Transverse colon (tissue), 4 donors: ENCODE measurements around the gene ZFHX3. TPM values are rescaled to one million over a fixed set of nuclear protein-coding genes. Genes with fewer than 3 reads are reported as not detected.
A peak's percentile ranks its signal among the peaks of the same experiment; 100 is the strongest.

Experiments
- DNase-seq: peaks from one replicate; pipeline ENCODE4 v3.0.0-alpha.2; 2019
- H3K27ac ChIP-seq, 4 donors: fragments of 200-600 bp; sonication (generic); 2 replicates each; pipeline ENCODE4 v1.5.1; 2016 to 2018; ENCODE audit warnings: inconsistent platforms in 4 of 4
- H3K27me3 ChIP-seq: fragments of 200-600 bp; sonication (generic); 2 replicates; pipeline ENCODE4 v1.5.1; 2017; ENCODE audit warnings: inconsistent platforms
- H3K36me3 ChIP-seq, 4 donors: fragments of 200-600 bp; sonication (generic); 2 replicates each; pipeline ENCODE4 v1.5.1; 2017 to 2019; ENCODE audit warnings: inconsistent platforms in 4 of 4
- H3K4me1 ChIP-seq, 4 donors: fragments of 200-600 bp; sonication (generic); 2 replicates each; pipeline ENCODE4 v1.5.1; 2017 to 2020; ENCODE audit warnings: inconsistent platforms in 4 of 4
- H3K4me3 ChIP-seq, 4 donors: fragments of 200-600 bp; sonication (generic); 1 replicate in 1 of 4; 2 replicates in 3 of 4; pipeline versions ENCODE4 v1.5.1 to v1.6.1; 2017 to 2019; ENCODE audit warnings: inconsistent platforms in 4 of 4
- H3K9me3 ChIP-seq, 2 donors: fragments of 200-600 bp; sonication (generic); 2 replicates each; pipeline ENCODE4 v1.5.1; 2017 to 2019; ENCODE audit warnings: inconsistent platforms in 2 of 2
- CTCF ChIP-seq, 5 experiments: fragments of 200-600 bp in 3 of 5; fragments of 450-650 bp in 2 of 5; sonication (generic) in 3 of 5; IDR thresholded peaks; 1 replicate in 2 of 5; 2 replicates in 3 of 5; pipeline ENCODE4 v1.5.1; 2016 to 2017; ENCODE audit warnings: antibody characterized with exemption in 5 of 5, inconsistent platforms in 3 of 5, mild to moderate bottlenecking in 2 of 5, moderate library complexity in 1 of 5
- EP300 ChIP-seq: sonication (generic); formaldehyde crosslinking; IDR thresholded peaks from one replicate; pipeline ENCODE4 v1.6.1; 2017; ENCODE audit warnings: antibody characterized with exemption, low read depth
- POLR2A ChIP-seq: fragments of 450-650 bp; IDR thresholded peaks from one replicate; pipeline ENCODE4 v1.6.1; 2016; ENCODE audit warnings: antibody characterized with exemption, mild to moderate bottlenecking, moderate library complexity
- POLR2AphosphoS5 ChIP-seq, 3 donors: sonication (generic); formaldehyde crosslinking; IDR thresholded peaks; one replicate each; pipeline ENCODE4 v1.6.1; 2016; ENCODE audit warnings: antibody characterized with exemption in 3 of 3
- WGBS, 2 donors: methylation state at CpG; one replicate each; pipeline ENCODE4 v1.1.5; 2018; ENCODE audit warnings: low coverage in 1 of 2; 5-methylcytosine and 5-hydroxymethylcytosine counted together
- in situ Hi-C, 4 donors: fragments of 200-750 bp; cut with MboI; loops; one replicate each; pipeline versions ENCODE4 v1.15.0 to v1.15.1; 2017; ENCODE audit warnings: low sequenced_read_pairs in 3 of 4, low pct_ligation_motif_present in 1 of 4, low pct_unique_long_range_greater_than_20kb in 1 of 4
- intact Hi-C: fragments of 100-400 bp; cut with DNase I; formaldehyde crosslinking; loops from one replicate; pipeline ENCODE4 v1.15.1; 2023; ENCODE audit warnings: low total_unique reads
- total RNA-seq, 4 donors: library from RNA; depleted of rRNA; stranded (reverse); fragments of >200 nt; gene quantifications; one replicate each; pipeline ENCODE4 v1.1.0, GENCODE V29; 2016

The ZFHX3 gene
- total RNA-seq, 4 donors from 2014 or later = 12.3 to 23.7 (median 15.3) TPM

GRCh38 chr16:72930396-72930795 is 117.5 kb downstream of the ZFHX3 start:
- TF ChIP-seq EP300 (no peak), POLR2A (no peak), CTCF (IDR thresholded peaks at IDR 0.05) (no peak), POLR2AphosphoS5 (IDR thresholded peaks at IDR 0.05) (no peak)
- intact Hi-C loops (loop anchor here (10.0 kb wide), 1 partner anchor 114 kb away; the partner anchor contains the start of gene ZFHX3), in situ Hi-C loops (no loop called here)
- H3K27ac ChIP-seq = peak overlapping the region; percentile 18 to 63 (median 34)
- no peaks in the 10 kb centered on the region for H3K36me3 ChIP-seq
- no peak for DNase-seq
- peaks cover 0 to 38% (median 11%) of the 10 kb centered on the region in 4 donors for H3K4me1 ChIP-seq
- H3K4me3 ChIP-seq = no peak overlapping the region
- H3K27me3 ChIP-seq = no peaks in the 10 kb centered on the region
- H3K9me3 ChIP-seq = no peaks in the 10 kb centered on the region
- WGBS, 2 donors = 76 to 82% methylated on average over 7 of the region's 7 CpGs

GRCh38 chr16:72928090-72928981 is 119.6 kb downstream of the ZFHX3 start:
- 85 to 100% methylated on average over 2 to 11 of the region's 11 CpGs for WGBS, 2 donors
- intact Hi-C loops (loop anchor here (1.0 to 5.0 kb wide), 2 partner anchors 20 to 91 kb away; no protein-coding TSS in a partner anchor), in situ Hi-C loops (no loop called here)

GRCh38 chr16:72927199-72928089 is 120.5 kb downstream of the ZFHX3 start:
- intact Hi-C loops = loop anchor here (1.0 to 5.0 kb wide), 2 partner anchors 21 to 90 kb away; no protein-coding TSS in a partner anchor
- peaks cover 0 to 16% (median 10%) of the 10 kb centered on the region in 4 donors for H3K4me1 ChIP-seq

More at GRCh38 chr16:72928090-72928981, 119.6 kb downstream of the ZFHX3 start:
- Histone ChIP-seq H3K36me3 (no peaks in the 10 kb centered on the region), H3K9me3 (no peaks in the 10 kb centered on the region), H3K27ac (no peak overlapping the region), H3K4me1 (peaks cover 0 to 19% (median 10%) of the 10 kb centered on the region in 4 donors), H3K4me3 (no peak overlapping the region), H3K27me3 (no peaks in the 10 kb centered on the region)
- no peak for DNase-seq
- TF ChIP-seq POLR2AphosphoS5 (IDR thresholded peaks at IDR 0.05) = no peak
- no peak for TF ChIP-seq POLR2A
- TF ChIP-seq EP300 = no peak
- no peak for TF ChIP-seq CTCF (IDR thresholded peaks at IDR 0.05)

More at GRCh38 chr16:72927199-72928089, 120.5 kb downstream of the ZFHX3 start:
- in situ Hi-C loops = no loop called here
- Histone ChIP-seq H3K4me3 (no peak overlapping the region), H3K27me3 (no peaks in the 10 kb centered on the region), H3K36me3 (no peaks in the 10 kb centered on the region), H3K27ac (no peak overlapping the region), H3K9me3 (no peaks in the 10 kb centered on the region)
- WGBS, 2 donors = 50 to 55% methylated on average over 1 to 22 of the region's 26 CpGs
- DNase-seq = peak; percentile 20
- TF ChIP-seq EP300 = no peak
- no peak for TF ChIP-seq CTCF (IDR thresholded peaks at IDR 0.05)
- TF ChIP-seq POLR2A = no peak
- TF ChIP-seq POLR2AphosphoS5 (IDR thresholded peaks at IDR 0.05) = peak in 2 of 3 donors; percentile 61 to 64
